Peyer's patch (tissue), 4 donors: ENCODE data around the gene FCN1. TPM values are rescaled to one million over a fixed set of nuclear protein-coding genes. Genes with fewer than 3 reads are reported as not detected.
A peak's percentile ranks its signal among the peaks of the same experiment; 100 is the strongest.

Experiments used
- DNase-seq, 3 donors: peaks; one replicate each; pipeline ENCODE4 v3.0.0-alpha.2; 2017 to 2019
- H3K27ac ChIP-seq, 4 donors: fragments of 200-600 bp; sonication (generic); one replicate each; pipeline ENCODE4 v1.5.1; 2016 to 2019
- H3K27me3 ChIP-seq, 2 donors: fragments of 200-600 bp; sonication (generic); one replicate each; pipeline ENCODE4 v1.5.1; 2019
- H3K36me3 ChIP-seq, 3 donors: fragments of 200-600 bp; sonication (generic); one replicate each; pipeline ENCODE4 v1.5.1; 2016 to 2019
- H3K4me1 ChIP-seq, 4 donors: fragments of 200-600 bp; sonication (generic); one replicate each; pipeline ENCODE4 v1.5.1; 2016 to 2019
- H3K4me3 ChIP-seq, 4 donors: fragments of 200-600 bp; sonication (generic); 1 replicate in 3 of 4; 2 replicates in 1 of 4; pipeline ENCODE4 v1.5.1; 2016 to 2019; ENCODE audit warnings: mild to moderate bottlenecking in 1 of 4
- H3K9me3 ChIP-seq, 4 donors: fragments of 200-600 bp; sonication (generic); one replicate each; pipeline ENCODE4 v1.5.1; 2016 to 2019; ENCODE audit warnings: mild to moderate bottlenecking in 1 of 4
- POLR2A ChIP-seq, 2 donors: fragments of 450-650 bp; IDR thresholded peaks; one replicate each; pipeline ENCODE4 v1.5.1; 2017; ENCODE audit warnings: antibody characterized with exemption in 2 of 2, mild to moderate bottlenecking in 2 of 2, moderate library complexity in 2 of 2
- total RNA-seq, 4 donors: library from RNA; depleted of rRNA; stranded (reverse); fragments of >200 nt; gene quantifications; one replicate each; pipeline ENCODE4 v1.1.0, GENCODE V29; 2016
- TF ChIP-seq, protein P1 (sequence below), 6 experiments: fragments of 450-650 bp in 4 of 6; fragments of 200-600 bp in 2 of 6; sonication (generic) in 1 of 6; IDR thresholded peaks; one replicate each; pipeline ENCODE4 v1.5.1; 2017 to 2019; ENCODE audit warnings: antibody characterized with exemption in 6 of 6, mild to moderate bottlenecking in 3 of 6, moderate library complexity in 1 of 6

FCN1 gene
- total RNA-seq, 4 donors from 2014 or later: 2.5 TPM; not detected in 3

DNA sequence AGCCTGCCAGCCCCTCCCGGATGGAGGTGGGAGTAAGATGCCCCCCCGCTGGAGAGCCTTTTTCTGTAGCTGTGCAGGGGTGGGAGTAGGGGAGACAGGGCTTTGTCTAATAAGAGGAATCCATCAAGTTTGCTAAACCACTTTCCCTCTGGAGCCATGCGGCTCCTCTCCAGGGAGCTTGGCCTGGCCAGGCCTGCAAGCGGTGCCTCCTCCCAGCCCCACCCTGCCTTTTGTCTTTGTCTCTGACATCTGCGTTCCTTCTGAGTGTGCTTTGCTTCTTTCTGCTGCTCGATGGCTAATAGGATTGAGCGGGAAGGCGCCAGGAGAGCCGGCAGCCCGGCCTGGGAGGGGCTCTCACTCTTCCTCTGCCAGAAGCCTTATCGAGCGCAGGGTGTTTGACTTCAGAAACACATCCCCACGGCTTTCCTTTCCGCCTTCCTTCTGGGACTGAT lies 26.7 kb upstream of the FCN1 start:
- peak in 1 of 3 donors; percentile 24 for DNase-seq
- Histone ChIP-seq H3K27me3 (no peaks in the 10 kb centered on the region), H3K4me3 (no peak overlapping the region), H3K27ac (no peak overlapping the region), H3K9me3 (no peaks in the 10 kb centered on the region), H3K4me1 (peaks cover 0 to 7% (median 0%) of the 10 kb centered on the region in 4 donors), H3K36me3 (no peaks in the 10 kb centered on the region)
- TF ChIP-seq, protein P1, sequence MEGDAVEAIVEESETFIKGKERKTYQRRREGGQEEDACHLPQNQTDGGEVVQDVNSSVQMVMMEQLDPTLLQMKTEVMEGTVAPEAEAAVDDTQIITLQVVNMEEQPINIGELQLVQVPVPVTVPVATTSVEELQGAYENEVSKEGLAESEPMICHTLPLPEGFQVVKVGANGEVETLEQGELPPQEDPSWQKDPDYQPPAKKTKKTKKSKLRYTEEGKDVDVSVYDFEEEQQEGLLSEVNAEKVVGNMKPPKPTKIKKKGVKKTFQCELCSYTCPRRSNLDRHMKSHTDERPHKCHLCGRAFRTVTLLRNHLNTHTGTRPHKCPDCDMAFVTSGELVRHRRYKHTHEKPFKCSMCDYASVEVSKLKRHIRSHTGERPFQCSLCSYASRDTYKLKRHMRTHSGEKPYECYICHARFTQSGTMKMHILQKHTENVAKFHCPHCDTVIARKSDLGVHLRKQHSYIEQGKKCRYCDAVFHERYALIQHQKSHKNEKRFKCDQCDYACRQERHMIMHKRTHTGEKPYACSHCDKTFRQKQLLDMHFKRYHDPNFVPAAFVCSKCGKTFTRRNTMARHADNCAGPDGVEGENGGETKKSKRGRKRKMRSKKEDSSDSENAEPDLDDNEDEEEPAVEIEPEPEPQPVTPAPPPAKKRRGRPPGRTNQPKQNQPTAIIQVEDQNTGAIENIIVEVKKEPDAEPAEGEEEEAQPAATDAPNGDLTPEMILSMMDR (IDR thresholded peaks at IDR 0.05): no peak
- no peak for TF ChIP-seq POLR2A (IDR thresholded peaks at IDR 0.05)

DNA sequence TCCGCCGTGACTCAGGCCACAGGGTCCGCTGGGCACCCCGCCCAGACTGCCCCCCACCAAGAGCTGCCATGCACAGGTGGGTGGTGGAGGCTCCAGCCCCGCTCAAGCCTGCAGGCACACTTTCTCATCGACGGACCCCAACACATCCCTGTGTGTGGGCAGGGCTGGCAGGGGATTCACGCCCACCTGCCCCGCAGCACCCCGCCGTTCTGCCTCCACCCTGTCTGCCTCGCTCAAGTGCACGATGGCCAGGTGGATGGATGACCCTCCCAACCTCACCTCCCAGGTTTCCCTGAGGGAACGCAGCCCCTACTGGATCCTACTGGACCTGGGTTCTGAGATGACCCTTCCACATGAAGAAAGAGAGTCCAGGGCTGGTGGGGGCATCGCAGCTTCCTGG lies 26.1 kb upstream of the FCN1 start:
- TF ChIP-seq, protein P1 (IDR thresholded peaks at IDR 0.05): no peak
- TF ChIP-seq POLR2A (IDR thresholded peaks at IDR 0.05): no peak
- Histone ChIP-seq H3K9me3 (no peaks in the 10 kb centered on the region), H3K27me3 (no peaks in the 10 kb centered on the region), H3K27ac (no peak overlapping the region), H3K4me3 (no peak overlapping the region), H3K36me3 (no peaks in the 10 kb centered on the region), H3K4me1 (peaks cover 0 to 7% (median 0%) of the 10 kb centered on the region in 4 donors)
- DNase-seq: no peak

DNA sequence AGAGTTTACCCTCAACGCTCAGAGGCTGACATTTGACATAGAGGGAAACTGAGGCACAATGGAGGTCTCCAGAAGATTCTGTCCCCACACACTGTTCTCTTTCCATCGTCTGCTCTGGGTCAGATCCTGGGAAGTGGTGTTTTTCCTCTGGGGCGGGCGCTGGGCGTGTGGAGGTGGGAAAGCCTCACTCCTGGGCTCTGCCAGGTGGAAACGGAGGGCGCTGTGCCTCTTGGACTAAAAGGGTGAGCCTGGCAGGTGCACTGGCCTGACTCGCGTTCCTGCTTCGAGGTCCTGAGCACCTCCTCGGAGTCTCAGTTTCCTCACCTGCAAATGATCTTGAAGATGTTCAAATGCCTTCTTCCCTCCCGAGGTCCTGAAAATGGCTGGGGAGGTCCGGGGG lies 25.7 kb upstream of the FCN1 start:
- H3K27me3 ChIP-seq: no peaks in the 10 kb centered on the region
- H3K9me3 ChIP-seq: no peaks in the 10 kb centered on the region
- no peak for DNase-seq
- H3K36me3 ChIP-seq: no peaks in the 10 kb centered on the region
- H3K4me3 ChIP-seq: no peak overlapping the region
- peaks cover 0 to 7% (median 0%) of the 10 kb centered on the region in 4 donors for H3K4me1 ChIP-seq
- no peak overlapping the region for H3K27ac ChIP-seq
- no peak for TF ChIP-seq POLR2A (IDR thresholded peaks at IDR 0.05)
- TF ChIP-seq, protein P1 (IDR thresholded peaks at IDR 0.05): no peak

DNA sequence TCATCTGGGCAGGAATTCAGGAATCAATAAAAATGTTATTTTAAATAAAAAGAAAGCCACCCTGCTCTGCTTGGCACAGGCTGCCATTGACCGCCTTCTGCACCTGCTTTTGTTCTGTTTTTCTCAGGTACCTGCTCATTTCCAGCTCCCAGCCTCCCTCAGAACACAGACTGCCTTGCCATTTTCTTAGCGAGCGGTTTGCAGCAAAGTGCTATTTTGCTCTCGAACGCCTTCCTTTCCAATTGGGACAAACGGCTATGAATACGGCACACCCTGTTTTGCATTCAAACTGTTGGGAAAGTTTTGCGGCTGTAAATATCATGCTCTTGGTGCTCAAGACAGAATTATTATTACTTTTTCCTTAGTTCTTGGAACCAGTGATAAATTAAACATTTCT lies 25.1 kb upstream of the FCN1 start:
- H3K4me3 ChIP-seq: no peak overlapping the region
- TF ChIP-seq, protein P1 (IDR thresholded peaks at IDR 0.05): no peak
- TF ChIP-seq POLR2A (IDR thresholded peaks at IDR 0.05): no peak
- DNase-seq: no peak
- no peaks in the 10 kb centered on the region for H3K27me3 ChIP-seq
- H3K4me1 ChIP-seq: peaks cover 0 to 7% (median 0%) of the 10 kb centered on the region in 4 donors
- no peaks in the 10 kb centered on the region for H3K36me3 ChIP-seq
- H3K27ac ChIP-seq: no peak overlapping the region
- H3K9me3 ChIP-seq: no peaks in the 10 kb centered on the region

DNA sequence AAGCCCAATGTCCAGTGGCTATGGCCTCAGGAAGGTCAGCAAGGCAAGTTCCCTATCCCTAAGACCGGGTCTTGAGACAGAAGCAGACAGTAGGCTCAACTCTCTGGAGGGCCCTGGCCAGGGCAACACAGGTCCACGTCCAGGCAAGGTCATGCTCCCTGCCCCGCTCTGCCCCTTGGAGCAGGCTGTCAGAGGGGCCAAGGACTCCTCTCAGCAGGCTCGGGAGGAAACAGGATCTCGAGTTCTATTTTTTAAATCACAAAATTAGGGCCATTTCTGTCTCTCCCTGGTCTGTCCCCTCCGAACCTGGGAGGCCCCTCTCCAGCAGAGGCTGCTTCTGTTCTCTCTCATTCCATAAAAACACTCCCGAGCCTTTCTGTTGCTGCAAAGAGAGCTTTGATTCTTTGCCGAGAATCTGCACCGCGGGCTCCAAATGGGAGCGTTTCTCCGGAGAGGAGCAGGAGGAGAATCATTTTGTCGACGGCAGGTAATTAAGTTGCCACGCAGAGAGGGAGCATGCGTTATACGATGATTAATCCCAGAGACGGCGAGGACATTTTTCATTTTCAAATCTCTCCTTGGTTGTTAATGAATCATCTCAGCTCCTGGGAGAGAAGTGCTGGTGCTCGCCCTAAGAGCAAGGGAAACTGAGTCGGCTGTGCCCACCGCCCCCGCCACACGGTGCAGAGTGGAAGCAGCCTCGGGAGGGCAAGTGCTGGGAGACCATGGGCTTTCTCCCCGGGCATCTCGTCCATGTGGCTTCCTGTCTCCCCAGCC lies 24.5 kb upstream of the FCN1 start:
- H3K4me3 ChIP-seq: no peak overlapping the region
- H3K27me3 ChIP-seq: no peaks in the 10 kb centered on the region
- H3K9me3 ChIP-seq: no peaks in the 10 kb centered on the region
- H3K27ac ChIP-seq: no peak overlapping the region
- peak in 1 of 3 donors; percentile 33 for DNase-seq
- TF ChIP-seq, protein P1 (IDR thresholded peaks at IDR 0.05): no peak
- no peak for TF ChIP-seq POLR2A (IDR thresholded peaks at IDR 0.05)
- no peaks in the 10 kb centered on the region for H3K36me3 ChIP-seq
- H3K4me1 ChIP-seq: peaks cover 0 to 7% (median 0%) of the 10 kb centered on the region in 4 donors
